MM.1S (cell line): ENCODE results near the gene NTRK3.

Source experiments
- EZH2 ChIP-seq: fragments of 300-600 bp; sonication (generic); optimal IDR thresholded peaks from 2 replicates; pipeline ENCODE3; 2017; ENCODE audit warnings: low read depth, mild to moderate bottlenecking, antibody characterized with exemption, low read length, mixed read lengths
- EZH2phosphoT487 ChIP-seq: fragments of 300-600 bp; sonication (generic); IDR thresholded peaks from 2 replicates; pipeline ENCODE4 v1.6.1; 2018; ENCODE audit warnings: antibody characterized with exemption, low read length
- TF ChIP-seq, protein P1 (sequence below): fragments of 300-600 bp; sonication (generic); IDR thresholded peaks from 2 replicates; pipeline ENCODE4 v1.5.1; 2016; ENCODE audit warnings: antibody characterized with exemption, low read length, mixed read lengths

DNA sequence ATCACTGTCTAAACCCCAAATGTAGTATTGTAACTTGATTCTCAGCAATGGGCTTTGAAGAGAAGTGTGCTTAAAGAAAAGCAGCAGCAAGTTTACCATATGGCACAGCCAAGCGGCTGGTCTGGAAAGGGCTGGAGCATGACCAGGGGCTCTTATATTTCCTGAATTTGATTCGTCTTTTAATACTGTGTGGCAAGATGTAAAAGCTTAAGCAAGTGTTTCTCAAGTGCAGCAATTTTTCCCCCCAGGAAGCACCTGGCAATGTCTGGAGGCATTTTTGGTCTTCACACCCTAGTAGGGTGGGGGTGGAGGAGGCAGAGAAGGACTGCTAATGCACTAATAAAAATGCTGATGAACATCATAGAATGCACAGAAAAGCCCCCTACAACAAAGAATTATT is 397.9 kb downstream of the NTRK3 start:
- TF ChIP-seq, protein P1, sequence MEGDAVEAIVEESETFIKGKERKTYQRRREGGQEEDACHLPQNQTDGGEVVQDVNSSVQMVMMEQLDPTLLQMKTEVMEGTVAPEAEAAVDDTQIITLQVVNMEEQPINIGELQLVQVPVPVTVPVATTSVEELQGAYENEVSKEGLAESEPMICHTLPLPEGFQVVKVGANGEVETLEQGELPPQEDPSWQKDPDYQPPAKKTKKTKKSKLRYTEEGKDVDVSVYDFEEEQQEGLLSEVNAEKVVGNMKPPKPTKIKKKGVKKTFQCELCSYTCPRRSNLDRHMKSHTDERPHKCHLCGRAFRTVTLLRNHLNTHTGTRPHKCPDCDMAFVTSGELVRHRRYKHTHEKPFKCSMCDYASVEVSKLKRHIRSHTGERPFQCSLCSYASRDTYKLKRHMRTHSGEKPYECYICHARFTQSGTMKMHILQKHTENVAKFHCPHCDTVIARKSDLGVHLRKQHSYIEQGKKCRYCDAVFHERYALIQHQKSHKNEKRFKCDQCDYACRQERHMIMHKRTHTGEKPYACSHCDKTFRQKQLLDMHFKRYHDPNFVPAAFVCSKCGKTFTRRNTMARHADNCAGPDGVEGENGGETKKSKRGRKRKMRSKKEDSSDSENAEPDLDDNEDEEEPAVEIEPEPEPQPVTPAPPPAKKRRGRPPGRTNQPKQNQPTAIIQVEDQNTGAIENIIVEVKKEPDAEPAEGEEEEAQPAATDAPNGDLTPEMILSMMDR, result no peak
- no peak for TF ChIP-seq EZH2phosphoT487
- no peak for TF ChIP-seq EZH2
